ENCODE results near the gene ZNF813. TPM values are rescaled to one million over a fixed set of nuclear protein-coding genes. Genes with fewer than 3 reads are reported as not detected.

The ZNF813 gene
- total RNA-seq, 1 donor from 2014 or later, result 11.7 TPM

DNA sequence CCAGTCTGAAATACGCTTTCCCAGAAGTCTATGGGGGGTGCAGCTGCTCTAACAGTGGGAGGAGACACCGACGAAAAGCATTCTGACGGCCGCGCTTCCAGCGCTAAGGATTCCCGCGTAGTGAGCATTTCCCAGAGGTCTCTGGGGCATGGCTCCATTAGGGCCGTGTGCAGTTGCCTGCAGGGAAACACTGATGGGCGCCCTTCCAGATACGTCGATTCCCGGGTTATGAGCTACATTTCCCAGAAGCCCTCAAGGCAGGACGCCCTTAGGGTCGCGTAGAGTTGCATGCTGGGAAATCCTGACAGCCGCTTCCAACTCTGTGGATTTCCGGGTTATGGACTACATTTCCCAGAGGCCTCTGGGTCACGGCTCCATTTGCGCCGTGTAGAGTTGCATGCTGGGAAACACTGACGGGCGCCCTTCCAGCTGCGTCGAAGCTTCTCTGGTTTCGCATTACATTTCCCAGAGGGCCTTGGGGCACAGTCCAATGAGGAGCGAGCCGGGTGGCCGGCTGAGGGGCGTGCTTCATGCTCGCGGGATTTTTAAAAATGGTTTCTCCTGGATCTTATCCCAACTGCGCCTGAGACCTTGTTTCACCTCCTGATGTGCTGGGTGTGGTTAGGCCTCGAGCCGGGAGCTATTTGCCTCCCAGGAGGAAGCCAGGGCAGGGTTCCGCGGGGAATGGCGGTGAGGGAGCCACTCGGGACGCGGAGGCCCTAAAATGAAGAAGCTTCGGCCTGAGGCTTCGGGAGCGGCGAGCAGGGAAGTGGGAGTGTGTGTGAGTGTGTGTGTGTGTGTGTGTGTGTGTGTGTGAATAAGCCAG is 53.2 kb downstream of the ZNF813 start:
- peak; percentile 96 for DNase-seq (ENCODE audit: low read depth)

DNA sequence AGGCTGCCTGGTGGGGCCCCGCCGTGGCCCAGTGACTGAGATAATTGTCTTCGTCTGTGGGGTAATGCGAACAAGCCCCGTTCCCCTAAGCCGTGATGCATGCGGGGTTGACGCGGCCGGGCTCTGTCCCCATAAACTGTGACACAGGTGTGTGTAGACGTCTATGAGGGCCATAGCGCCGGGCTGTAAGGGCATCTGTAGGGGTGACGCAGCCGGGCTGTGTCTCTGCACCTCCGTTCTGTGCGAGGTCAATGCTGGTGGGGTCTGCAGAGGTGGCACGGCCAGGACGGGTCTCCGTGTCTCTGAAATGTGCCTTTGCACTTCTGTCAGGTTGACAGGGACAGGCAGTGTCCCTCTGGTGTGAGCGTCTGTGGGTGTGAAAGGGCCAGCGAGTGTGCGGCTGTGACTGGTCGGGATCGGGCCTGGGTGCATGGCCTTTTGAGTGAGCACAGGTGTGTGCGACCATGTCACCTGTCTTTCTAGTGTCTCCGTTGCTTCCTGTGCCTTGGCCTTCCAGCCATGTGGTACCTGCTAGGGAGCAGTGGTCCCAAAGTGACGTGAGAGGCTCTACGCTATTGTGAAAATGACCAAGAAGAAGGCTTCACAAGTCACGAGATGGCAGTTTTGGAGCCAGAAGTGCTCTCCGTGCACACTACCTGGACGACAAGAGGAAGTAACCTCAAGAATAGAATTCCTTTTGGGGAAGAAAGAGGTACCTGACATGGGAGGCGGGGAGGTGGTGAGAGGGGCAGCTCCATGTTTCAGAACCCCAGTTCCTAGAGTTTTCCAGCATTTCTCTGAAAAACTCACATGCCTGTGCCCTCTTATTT is 54.1 kb downstream of the ZNF813 start:
- no peak for DNase-seq (ENCODE audit: low read depth)

DNA sequence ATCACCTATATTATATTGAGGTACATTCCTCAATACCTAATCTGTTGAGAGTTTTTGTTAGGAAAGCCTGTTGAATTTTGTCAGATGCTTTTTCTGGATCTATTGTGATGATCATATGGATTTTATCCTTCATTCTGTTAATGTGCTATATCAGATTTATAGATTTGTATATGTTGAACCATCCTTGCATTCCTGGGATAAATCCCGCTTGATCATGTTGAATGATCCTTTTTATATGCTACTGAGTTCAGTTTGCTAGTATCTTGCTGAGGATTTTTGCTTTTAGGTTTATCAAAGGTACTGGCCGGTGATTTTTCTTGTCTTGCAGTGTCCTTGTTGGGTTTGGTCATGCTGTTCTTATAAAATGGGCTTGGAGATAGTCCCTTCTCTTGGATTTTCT is 58.4 kb downstream of the ZNF813 start:
- no peak for DNase-seq (ENCODE audit: low read depth)

DNA sequence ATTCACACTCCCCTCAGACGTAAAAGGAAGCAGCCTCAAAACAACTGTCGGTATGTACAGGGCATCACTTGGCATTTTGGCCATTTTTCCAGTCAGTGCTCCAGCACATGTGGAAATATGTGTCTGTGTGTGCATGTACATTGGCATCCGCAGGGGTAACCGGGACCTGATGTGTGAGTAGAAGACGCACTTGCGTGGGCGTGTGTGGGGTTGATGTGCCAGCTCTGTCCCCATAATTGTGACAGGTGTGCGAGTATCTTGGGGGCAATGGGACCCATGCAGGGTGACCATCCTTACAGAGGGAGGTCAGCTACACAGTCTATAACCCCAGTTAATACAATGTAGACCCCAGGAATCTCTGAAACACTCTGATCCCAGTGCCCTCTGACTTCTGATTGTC is 63.1 kb downstream of the ZNF813 start:
- no peak for DNase-seq (ENCODE audit: low read depth)

DNA sequence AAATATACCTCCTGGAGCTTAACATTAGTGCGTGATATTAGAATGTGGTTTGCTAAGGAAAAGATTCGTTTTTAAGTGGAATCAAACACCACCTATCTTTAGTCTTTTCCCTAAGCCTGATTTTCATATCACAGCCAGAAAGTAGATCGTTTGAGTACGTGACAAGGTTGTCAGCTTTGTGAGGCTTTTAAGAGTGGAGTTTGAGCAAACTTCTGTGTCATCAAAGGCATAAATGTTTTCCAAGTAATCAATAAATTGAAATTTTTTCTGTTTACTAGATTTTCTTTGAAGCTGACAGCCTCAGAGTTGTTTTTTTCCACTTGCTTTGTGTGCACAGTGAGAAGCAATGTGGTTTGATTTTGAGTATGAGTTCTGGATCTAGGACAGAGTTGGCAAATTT is 63.9 kb downstream of the ZNF813 start:
- no peak for DNase-seq (ENCODE audit: low read depth)

DNA sequence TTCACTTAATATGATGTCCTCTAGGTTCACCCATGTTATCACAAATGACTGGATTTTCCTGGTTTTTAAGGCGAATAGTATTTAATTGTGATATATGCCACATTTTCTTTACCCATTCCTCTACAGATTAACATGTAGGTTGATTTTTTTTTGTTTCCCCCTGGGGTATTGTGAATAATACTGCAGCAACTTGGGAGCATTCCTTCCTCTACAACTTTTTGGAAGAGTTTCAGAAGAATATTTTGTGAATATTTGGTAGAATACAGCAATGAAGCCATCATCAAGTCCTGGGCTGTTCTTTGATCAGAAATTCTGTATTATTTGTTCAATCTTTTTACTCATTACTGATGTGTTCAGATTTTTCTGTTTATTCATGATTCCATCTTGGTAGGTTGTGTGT is 64.8 kb downstream of the ZNF813 start:
- no peak for DNase-seq (ENCODE audit: low read depth)

DNA sequence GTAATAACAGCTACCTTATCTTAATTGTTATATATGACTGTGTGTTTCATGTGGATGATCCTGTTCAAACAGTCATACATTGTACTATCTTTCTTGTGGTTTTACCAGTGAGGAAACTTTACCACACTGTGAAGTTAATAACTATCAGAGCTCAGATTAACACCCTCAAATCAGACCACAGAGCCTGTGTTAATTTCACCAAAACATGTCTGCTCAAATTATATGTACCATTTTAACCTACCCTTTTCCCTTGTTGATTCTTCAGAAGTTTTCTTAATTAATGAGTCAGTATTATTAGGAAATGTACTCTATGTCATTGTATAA is 68.7 kb downstream of the ZNF813 start:
- no peak for DNase-seq (ENCODE audit: low read depth)

DNA sequence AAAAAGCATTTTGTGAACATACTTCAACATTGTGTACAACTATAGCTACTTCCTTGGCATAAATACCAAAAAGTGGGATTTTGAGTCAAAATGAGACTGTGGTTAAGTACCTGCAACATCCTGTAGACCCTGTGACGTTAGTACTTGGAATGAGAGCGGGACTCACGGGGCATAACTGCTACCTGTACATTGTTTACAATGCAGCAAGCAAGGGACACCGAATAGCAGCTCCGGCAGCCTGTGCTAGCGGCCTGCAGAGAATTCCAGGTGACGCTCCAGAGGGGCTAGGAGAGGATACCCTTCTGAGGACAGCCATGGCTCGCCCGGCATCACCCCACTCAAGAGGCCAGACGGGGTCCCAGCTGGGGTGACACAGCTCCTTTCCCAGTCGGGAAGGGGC is 69.6 kb downstream of the ZNF813 start:
- DNase-seq (ENCODE audit: low read depth), result no peak

DNA sequence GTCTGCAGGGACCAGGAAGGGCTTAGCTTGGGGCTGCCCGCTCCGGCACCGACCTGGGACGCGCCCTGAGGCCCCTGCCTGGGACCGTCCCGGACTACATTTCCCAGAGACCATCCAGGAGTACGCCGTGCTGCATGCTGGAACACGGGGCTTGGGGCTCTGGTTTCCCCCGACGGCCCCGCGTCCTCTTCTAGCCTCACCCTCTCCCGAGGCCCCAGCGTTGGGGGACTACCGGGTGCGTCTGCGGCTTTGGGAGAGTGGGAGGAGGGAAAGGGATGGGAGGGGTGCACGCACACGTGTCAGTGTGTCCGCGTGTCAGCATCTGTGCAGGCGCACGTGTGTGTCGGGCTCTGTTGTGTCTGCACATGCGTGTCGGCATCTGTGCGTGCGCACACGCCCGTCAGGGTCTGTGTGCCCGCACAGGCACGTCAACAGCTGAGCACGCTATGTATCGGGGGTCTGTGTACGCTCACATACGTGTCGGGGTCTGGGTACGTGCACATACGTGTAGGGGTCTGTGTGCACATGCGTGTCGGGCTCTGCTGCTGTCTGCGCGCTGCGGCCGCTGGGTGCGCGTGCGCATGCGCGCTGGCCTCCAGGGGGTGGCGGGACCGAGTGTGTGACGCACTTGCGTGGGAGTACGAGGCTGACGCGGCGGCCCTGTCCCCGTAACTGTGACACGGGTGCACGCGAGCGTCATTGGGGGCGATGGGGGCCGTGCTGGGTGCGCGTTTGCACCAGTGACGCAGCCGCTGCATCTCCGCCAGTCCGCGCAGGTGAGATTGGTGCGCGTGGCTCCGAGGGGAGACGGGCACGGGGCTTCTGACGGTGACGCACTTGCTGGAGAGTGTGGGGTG is 70.2 kb downstream of the ZNF813 start, which contains the start of gene ZNF331:
Gene ZNF331 (plus strand): TSS at position 625 of the 857 bp plus-strand sequence. CDS start 31,232 bp downstream, outside the sequence.
- peak; percentile 26 for DNase-seq (ENCODE audit: low read depth)

DNA sequence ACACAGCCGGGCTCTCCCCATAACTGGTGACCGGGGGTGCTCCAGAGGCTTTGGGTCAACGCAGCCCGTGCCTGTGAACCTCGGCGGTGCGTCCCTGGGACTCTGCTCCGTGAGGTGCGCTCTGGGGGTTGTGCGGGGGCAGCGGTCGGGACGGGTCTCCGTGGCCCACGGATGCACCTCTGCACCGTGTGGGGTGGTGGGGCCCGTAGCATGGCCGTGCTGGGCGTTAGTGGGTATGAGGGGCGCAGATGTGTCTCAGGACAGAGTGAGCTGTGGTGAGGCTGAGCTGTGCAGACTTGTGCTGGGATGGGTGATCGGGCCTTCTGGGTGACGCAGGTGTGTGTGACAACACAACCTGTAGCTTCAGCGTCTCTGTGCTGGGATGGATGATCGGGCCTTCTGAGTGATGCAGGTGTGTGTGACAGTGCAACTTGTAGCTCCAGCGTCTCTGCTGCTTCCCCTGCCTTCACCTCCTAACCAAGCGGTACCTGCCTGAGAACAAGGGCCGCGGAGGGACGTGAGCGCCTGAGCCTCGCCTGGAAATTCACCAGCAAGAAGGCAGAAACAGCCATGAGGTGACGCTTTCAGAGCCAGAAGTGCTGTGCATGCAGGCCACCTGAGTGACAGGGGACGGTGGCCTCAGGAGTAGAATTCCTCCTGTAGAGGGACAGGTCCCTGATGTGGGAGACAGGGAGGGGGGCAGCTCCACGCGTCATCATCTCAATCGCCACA is 71.0 kb downstream of the ZNF813 start:
- no peak for DNase-seq (ENCODE audit: low read depth)

DNA sequence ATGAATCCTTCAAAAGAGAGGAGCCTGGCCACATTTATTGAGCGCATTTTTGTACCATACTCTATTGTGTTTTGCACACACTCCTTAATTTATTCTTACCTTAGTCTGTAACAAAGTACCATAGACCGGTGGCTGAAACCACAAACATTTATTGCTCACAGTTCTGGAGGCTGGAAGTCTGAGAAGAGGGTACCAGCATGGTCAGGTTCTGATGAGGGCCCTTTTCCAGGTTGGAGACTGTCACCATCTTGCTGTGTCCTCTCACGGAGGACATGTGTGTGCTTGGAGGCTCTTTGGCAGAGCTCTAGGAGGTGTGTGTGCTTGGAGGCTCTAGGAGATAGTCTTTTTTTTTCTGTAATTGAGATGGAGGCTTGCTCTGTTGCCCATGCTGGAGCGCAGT is 72.6 kb downstream of the ZNF813 start:
- no peak for DNase-seq (ENCODE audit: low read depth)

DNA sequence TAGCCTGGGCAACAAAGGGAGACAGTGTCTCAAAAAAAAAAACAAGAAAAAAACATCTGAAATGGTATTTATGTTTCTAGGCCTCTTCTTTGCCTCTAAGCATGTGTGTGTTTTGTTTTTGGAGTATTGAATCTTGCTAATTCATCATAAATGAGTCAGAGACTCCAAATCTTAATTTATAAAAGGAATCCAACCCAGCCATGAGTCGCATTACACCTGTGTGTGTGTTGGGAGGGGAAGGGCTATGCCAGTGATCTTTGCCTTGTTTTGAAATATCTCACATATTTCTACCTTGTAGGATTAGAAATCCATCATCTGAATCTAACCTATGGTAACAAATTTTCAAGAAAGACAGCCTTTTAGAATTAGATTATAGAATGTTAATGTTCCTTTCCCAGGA is 74.4 kb downstream of the ZNF813 start:
- peak; percentile 6 for DNase-seq (ENCODE audit: low read depth)

DNA sequence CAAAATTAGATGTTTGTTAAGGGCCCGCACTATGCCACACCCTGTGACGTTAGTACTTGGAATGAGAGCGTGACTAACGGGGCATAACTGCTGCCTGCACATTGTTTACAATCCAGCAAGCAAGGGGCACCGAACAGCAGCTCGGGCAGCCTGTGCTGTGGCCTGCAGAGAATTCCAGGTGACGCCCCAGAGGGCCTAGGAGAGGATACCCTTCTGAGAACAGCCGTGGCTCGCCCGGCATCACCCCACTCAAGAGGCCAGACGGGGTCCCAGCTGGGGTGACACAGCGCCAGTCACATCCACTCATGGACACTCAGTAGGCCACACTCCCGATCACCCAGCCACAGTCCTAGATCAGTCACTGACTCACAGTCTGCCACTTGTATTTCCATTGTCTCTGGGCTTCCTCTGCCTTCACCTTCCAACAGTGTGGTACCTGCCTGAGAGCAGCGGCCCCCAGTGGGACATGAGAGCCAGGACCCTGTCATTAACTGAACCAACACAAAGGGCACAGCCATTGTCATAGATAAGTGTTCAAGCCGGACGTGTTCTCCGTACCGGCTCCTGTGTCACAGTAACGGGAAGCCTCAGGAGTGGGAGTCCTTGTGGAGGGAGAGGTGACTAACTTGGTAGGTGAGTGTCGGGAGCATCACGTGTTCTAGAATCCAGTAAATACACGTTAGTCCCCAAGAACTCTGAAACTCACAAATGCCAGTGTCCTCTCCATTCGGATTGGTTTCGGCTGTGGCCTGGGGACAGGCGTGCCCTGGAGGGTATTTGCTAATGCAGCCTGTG is 77.9 kb downstream of the ZNF813 start:
- DNase-seq (ENCODE audit: low read depth), result peak; percentile 67

Other genes starting within 250 kb of the ZNF813 start
- 7.1 and 14.5 TPM in 2 replicates for gene ZNF677, start 212.9 kb upstream of the ZNF813 start, total RNA-seq
- not detected in 2 replicates for gene VN1R2, start 209.4 kb upstream of the ZNF813 start, total RNA-seq
- gene VN1R4, start 200.0 kb upstream of the ZNF813 start, total RNA-seq, result not detected in 2 replicates
- gene ZNF845, start 134.0 kb upstream of the ZNF813 start, total RNA-seq, result 9.2 and 15.6 TPM in 2 replicates
- gene ZNF525, start 102.0 kb upstream of the ZNF813 start, total RNA-seq, result 10.2 and 15.3 TPM in 2 replicates
- gene ZNF765, start 72.6 kb upstream of the ZNF813 start, total RNA-seq, result 21.7 and 25.1 TPM in 2 replicates
- 13.0 and 25.5 TPM in 2 replicates for gene ZNF761, start 35.7 kb upstream of the ZNF813 start, total RNA-seq
- 4.0 and 9.3 TPM in 2 replicates for gene ZNF331, start 70.4 kb downstream of the ZNF813 start, total RNA-seq
- not detected in 2 replicates for gene DPRX, start 164.3 kb downstream of the ZNF813 start, total RNA-seq

Measured in renal cortical epithelial cell (primary cell).